ENCODE data around the gene TTC9B. TPM values are rescaled to one million over a fixed set of nuclear protein-coding genes. Genes with fewer than 3 reads are reported as not detected.

The TTC9B gene
- total and polyA plus RNA-seq, 2 of the 8 experiments (the other 6 are each of a cell fraction or from before 2014, with no cell fraction given) = 0.26 TPM; not detected in 1

DNA sequence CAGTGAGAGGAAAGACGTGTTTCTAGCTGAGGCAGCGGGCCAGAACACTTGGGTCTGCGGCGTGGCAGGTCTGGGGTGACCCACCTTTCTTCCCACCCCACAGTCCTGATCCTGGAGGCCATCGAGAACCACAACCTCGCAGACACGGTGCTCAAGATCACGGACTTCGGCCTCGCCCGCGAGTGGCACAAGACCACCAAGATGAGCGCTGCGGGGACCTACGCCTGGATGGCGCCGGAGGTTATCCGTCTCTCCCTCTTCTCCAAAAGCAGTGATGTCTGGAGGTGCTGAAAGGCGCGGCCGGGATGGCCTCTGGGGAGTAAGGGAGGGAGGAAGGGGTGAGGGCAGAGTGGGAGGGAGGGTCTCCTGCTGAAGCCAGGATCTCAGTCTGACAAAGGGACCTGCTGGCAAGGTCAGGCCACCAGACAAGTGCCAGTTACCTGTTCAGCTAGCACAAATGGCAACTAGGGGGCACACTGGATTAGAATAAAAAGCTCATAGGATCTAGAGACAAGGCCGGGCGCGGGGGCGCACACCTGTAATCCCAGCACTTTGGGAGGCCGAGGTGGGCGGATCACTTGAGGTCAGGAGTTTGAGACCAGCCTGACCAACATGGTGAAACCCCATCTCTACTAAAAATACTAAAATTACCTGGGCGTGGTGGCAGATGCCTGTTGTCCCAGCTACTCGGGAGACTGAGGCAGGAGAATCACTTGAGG is 19.8 kb downstream of the TTC9B start (continued):
- TF ChIP-seq TEAD4 (IDR thresholded peaks at IDR 0.05; ENCODE audit: low read depth, low read length) = no peak

All from H1 (cell line).